NB4 (cell line): Measurements from ENCODE around the gene HNRNPA1.

Experiments used
- CTCF ChIP-seq: IDR thresholded peaks from one replicate; pipeline ENCODE4 v1.5.1; 2012; ENCODE audit warnings: low read depth, low read length
- MAX ChIP-seq: IDR thresholded peaks from 2 replicates; pipeline ENCODE4 v1.6.1; 2011; ENCODE audit warnings: low read depth, low read length
- POLR2A ChIP-seq: IDR thresholded peaks from 2 replicates; pipeline ENCODE4 v1.6.1; 2011; ENCODE audit warnings: mild to moderate bottlenecking; ENCODE audit not compliant: insufficient read length; ENCODE audit errors: extremely low read depth

- TF ChIP-seq POLR2A (no peak), CTCF (no peak), MAX (no peak)
Measured at GRCh38 chr12:54257332-54257731, 23.2 kb upstream of the HNRNPA1 start.
